ENCODE data around the gene ODF2L. TPM values are rescaled to one million over a fixed set of nuclear protein-coding genes. Genes with fewer than 3 reads are reported as not detected.

Gene ODF2L
- total RNA-seq, 6 experiments from 2014 or later: 19.6 to 25.6 (median 21.0) TPM

GRCh38 chr1:86435327-86435726, 39.2 kb upstream of the ODF2L start:
- Mint-ChIP-seq H3K4me3 (no peak overlapping the region), H3K27me3 (ENCODE audit: insufficient read depth) (peaks cover 4% of the 10 kb centered on the region), H3K36me3 (ENCODE audit: low read depth) (no peaks in the 10 kb centered on the region), H3K4me1 (ENCODE audit: low read depth) (no peaks in the 10 kb centered on the region), H3K27ac (no peak overlapping the region), H3K9me3 (no peaks in the 10 kb centered on the region)
- DNase-seq: no peak
- TF ChIP-seq, protein P1, sequence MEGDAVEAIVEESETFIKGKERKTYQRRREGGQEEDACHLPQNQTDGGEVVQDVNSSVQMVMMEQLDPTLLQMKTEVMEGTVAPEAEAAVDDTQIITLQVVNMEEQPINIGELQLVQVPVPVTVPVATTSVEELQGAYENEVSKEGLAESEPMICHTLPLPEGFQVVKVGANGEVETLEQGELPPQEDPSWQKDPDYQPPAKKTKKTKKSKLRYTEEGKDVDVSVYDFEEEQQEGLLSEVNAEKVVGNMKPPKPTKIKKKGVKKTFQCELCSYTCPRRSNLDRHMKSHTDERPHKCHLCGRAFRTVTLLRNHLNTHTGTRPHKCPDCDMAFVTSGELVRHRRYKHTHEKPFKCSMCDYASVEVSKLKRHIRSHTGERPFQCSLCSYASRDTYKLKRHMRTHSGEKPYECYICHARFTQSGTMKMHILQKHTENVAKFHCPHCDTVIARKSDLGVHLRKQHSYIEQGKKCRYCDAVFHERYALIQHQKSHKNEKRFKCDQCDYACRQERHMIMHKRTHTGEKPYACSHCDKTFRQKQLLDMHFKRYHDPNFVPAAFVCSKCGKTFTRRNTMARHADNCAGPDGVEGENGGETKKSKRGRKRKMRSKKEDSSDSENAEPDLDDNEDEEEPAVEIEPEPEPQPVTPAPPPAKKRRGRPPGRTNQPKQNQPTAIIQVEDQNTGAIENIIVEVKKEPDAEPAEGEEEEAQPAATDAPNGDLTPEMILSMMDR (IDR thresholded peaks at IDR 0.05): no peak

DNA sequence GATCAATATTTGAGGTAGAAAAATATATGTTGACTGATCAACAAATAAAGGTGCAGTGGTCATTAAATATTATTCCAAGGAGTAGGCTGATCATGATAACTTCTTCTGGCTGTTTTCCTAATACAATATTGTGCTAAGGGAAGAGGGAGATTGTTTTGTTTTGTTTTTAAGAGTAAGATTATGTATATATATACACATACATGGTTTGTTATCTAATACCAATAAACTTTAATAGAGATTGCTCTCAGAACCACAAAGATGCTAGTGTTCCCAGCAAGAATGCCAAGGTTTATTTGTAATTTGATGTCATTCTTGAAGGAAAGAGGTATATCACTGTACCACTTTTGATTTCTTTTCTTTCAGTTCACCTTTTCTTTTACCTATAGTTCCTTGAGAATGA, 37.9 kb upstream of the ODF2L start:
- TF ChIP-seq, protein P1 (IDR thresholded peaks at IDR 0.05): no peak
- H3K9me3 Mint-ChIP-seq: no peaks in the 10 kb centered on the region
- DNase-seq: no peak
- H3K36me3 Mint-ChIP-seq (ENCODE audit: low read depth): no peaks in the 10 kb centered on the region
- no peaks in the 10 kb centered on the region for H3K4me1 Mint-ChIP-seq (ENCODE audit: low read depth)
- H3K27me3 Mint-ChIP-seq (ENCODE audit: insufficient read depth): peaks cover 4% of the 10 kb centered on the region
- H3K27ac Mint-ChIP-seq: no peak overlapping the region
- no peak overlapping the region for H3K4me3 Mint-ChIP-seq

DNA sequence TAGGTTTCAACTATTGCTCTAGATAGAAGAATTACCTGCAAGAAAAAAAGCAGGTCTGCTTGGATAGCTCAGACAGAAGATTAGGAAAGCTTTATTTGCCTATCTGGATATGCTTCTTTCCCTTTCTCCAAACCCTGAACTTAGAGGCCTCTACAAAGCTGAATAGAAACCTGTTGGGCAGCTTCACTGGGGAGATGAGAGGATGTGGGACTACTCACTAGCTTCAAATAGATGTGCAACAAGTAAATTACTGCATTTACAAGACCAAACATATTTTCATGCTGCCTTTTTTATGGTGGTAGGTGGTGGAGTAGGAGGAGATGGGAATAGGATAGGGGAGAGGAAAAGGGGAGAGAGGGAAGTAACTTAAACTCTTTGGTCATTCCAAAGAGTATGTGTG, 34.3 kb upstream of the ODF2L start:
- H3K36me3 Mint-ChIP-seq (ENCODE audit: low read depth): no peaks in the 10 kb centered on the region
- DNase-seq: no peak
- no peaks in the 10 kb centered on the region for H3K9me3 Mint-ChIP-seq
- H3K4me3 Mint-ChIP-seq: no peak overlapping the region
- TF ChIP-seq, protein P1 (IDR thresholded peaks at IDR 0.05): no peak
- no peaks in the 10 kb centered on the region for H3K27me3 Mint-ChIP-seq (ENCODE audit: insufficient read depth)
- H3K4me1 Mint-ChIP-seq (ENCODE audit: low read depth): no peaks in the 10 kb centered on the region
- no peak overlapping the region for H3K27ac Mint-ChIP-seq

- H3K9me3 Mint-ChIP-seq: no peaks in the 10 kb centered on the region
- TF ChIP-seq, protein P1 (IDR thresholded peaks at IDR 0.05): no peak
- no peak overlapping the region for H3K4me3 Mint-ChIP-seq
- no peak overlapping the region for H3K27ac Mint-ChIP-seq
- peak; percentile 87 for DNase-seq
- H3K4me1 Mint-ChIP-seq (ENCODE audit: low read depth): no peaks in the 10 kb centered on the region
- no peaks in the 10 kb centered on the region for H3K36me3 Mint-ChIP-seq (ENCODE audit: low read depth)
- no peaks in the 10 kb centered on the region for H3K27me3 Mint-ChIP-seq (ENCODE audit: insufficient read depth)
Measured at GRCh38 chr1:86429835-86430234, 33.7 kb upstream of the ODF2L start.

- H3K4me1 Mint-ChIP-seq (ENCODE audit: low read depth): peaks cover 6% of the 10 kb centered on the region
- H3K4me3 Mint-ChIP-seq: no peak overlapping the region
- DNase-seq: no peak
- TF ChIP-seq, protein P1 (IDR thresholded peaks at IDR 0.05): no peak
- no peak overlapping the region for H3K27ac Mint-ChIP-seq
- no peaks in the 10 kb centered on the region for H3K9me3 Mint-ChIP-seq
- H3K27me3 Mint-ChIP-seq (ENCODE audit: insufficient read depth): no peaks in the 10 kb centered on the region
- no peaks in the 10 kb centered on the region for H3K36me3 Mint-ChIP-seq (ENCODE audit: low read depth)
Measured at GRCh38 chr1:86429122-86429725, 33.1 kb upstream of the ODF2L start.

GRCh38 chr1:86423873-86424272, 27.8 kb upstream of the ODF2L start, which contains the start of gene CLCA2:
TSS of gene CLCA2 (plus strand) at chr1:86424171. CDS start at chr1:86424248, 77 bp downstream.
- H3K27ac Mint-ChIP-seq: no peak within 1 kb of the TSS
- no peaks in the 10 kb centered on the region for H3K9me3 Mint-ChIP-seq

More at GRCh38 chr1:86423873-86424272, 27.8 kb upstream of the ODF2L start, which contains the start of gene CLCA2:
- Mint-ChIP-seq H3K4me1 (ENCODE audit: low read depth) (peaks cover 23% of the 10 kb centered on the region), H3K27me3 (ENCODE audit: insufficient read depth) (no peaks in the 10 kb centered on the region), H3K4me3 (no peak within 1 kb of the TSS), H3K36me3 (ENCODE audit: low read depth) (no peaks in the 10 kb centered on the region)
- TF ChIP-seq, protein P1 (IDR thresholded peaks at IDR 0.05): no peak
- no peak for DNase-seq
